Endothelial cell of umbilical vein (primary cell): ENCODE measurements around the gene ENGASE. TPM values are rescaled to one million over a fixed set of nuclear protein-coding genes. Genes with fewer than 3 reads are reported as not detected.

Experiments
- BruUV-seq: library from RNA; stranded (reverse); fragments of 400-500 nt; replicated peaks from 2 replicates; lab custom pipeline; 2021; lab: Mats Ljungman, UMichigan
- CTCF ChIA-PET: fragments of 300-600, 350-600 bp; sonication (Branson Sonifier 250); formaldehyde crosslinking; loops from one replicate; lab custom pipeline; 2021; ENCODE audit warnings: antibody characterized with exemption, inconsistent platforms; lab: Charles Lee
- POLR2A ChIA-PET: fragments of 300-600, 350-600 bp; sonication (Branson Sonifier 250); formaldehyde crosslinking; loops from one replicate; lab custom pipeline; 2021; ENCODE audit warnings: antibody characterized with exemption, inconsistent platforms; lab: Charles Lee
- DNase-seq: peaks from one replicate; pipeline ENCODE4 v3.0.0-alpha.2; 2011; ENCODE audit warnings: low read depth, low spot score
- FAIRE-seq: peaks from 2 replicates; lab custom pipeline; 2011; peaks lifted over from hg19 to GRCh38; lab: Jason Lieb, UNC
- H2AFZ ChIP-seq: 2 replicates; pipeline ENCODE4 v1.6.0; 2012; ENCODE audit warnings: low read depth, low read length, control low read depth, inconsistent platforms
- H3K27ac ChIP-seq: 2 replicates; pipeline ENCODE4 v1.5.1; 2011; ENCODE audit warnings: low read depth, mild to moderate bottlenecking, control low read depth, low read length, moderate library complexity; ENCODE audit not compliant: insufficient read depth
- H3K27me3 ChIP-seq, 2 experiments: 2 replicates each; pipeline versions ENCODE4 v1.6.0 to v1.6.1; 2011; ENCODE audit warnings: low read length in 2 of 2, mixed read lengths in 1 of 2; ENCODE audit not compliant: control insufficient read depth in 2 of 2, insufficient read depth in 2 of 2
- H3K36me3 ChIP-seq, 2 experiments: 2 replicates in 1 of 2; 3 replicates in 1 of 2; pipeline ENCODE4 v1.5.1; 2011; ENCODE audit warnings: low read length in 2 of 2, mild to moderate bottlenecking in 1 of 2, moderate library complexity in 1 of 2; ENCODE audit not compliant: control insufficient read depth in 2 of 2, insufficient read depth in 2 of 2; ENCODE audit errors: extremely low read depth in 1 of 2
- H3K4me1 ChIP-seq: 3 replicates; pipeline ENCODE4 v1.5.1; 2011; ENCODE audit warnings: mild to moderate bottlenecking, low read length; ENCODE audit not compliant: control insufficient read depth, insufficient read depth; ENCODE audit errors: extremely low read depth
- H3K4me2 ChIP-seq: 2 replicates; pipeline ENCODE4 v1.6.1; 2011; ENCODE audit warnings: low read length, control low read depth, mixed read lengths; ENCODE audit not compliant: insufficient read depth
- H3K4me3 ChIP-seq, 3 experiments: fragments of 200-600 bp in 1 of 3; sonication (generic), shearing (Covaris generic) in 1 of 3; replicated peaks in 1 of 3; 2 replicates each; pipeline ENCODE4 v1.5.1; 2011 to 2016; ENCODE audit warnings: control low read depth in 3 of 3, low read length in 3 of 3, mild to moderate bottlenecking in 2 of 3, inconsistent platforms in 1 of 3, low read depth in 1 of 3, moderate library complexity in 1 of 3; ENCODE audit not compliant: insufficient read depth in 1 of 3
- H3K79me2 ChIP-seq: 2 replicates; pipeline ENCODE4 v1.6.0; 2012; ENCODE audit warnings: low read length, inconsistent platforms; ENCODE audit not compliant: control insufficient read depth, insufficient read depth
- H3K9ac ChIP-seq: replicated peaks from 2 replicates; pipeline ENCODE3; 2011; ENCODE audit warnings: low read length, control low read depth; ENCODE audit not compliant: insufficient read depth; ENCODE audit errors: extremely low read depth
- H3K9me1 ChIP-seq: replicated peaks from 3 replicates; pipeline ENCODE4 v1.6.0; 2011; ENCODE audit warnings: mild to moderate bottlenecking, low read length; ENCODE audit not compliant: control insufficient read depth, insufficient read depth; ENCODE audit errors: extremely low read depth
- H3K9me3 ChIP-seq: replicated peaks from 2 replicates; pipeline ENCODE4 v1.5.1; 2012; ENCODE audit warnings: low read length, inconsistent platforms; ENCODE audit not compliant: control insufficient read depth, insufficient read depth
- H4K20me1 ChIP-seq: replicated peaks from 2 replicates; pipeline ENCODE3; 2011; ENCODE audit warnings: mild to moderate bottlenecking, low read length; ENCODE audit not compliant: control insufficient read depth, insufficient read depth; ENCODE audit errors: extremely low read depth
- EZH2 ChIP-seq: IDR thresholded peaks from 2 replicates; pipeline ENCODE4 v1.6.1; 2012; ENCODE audit warnings: borderline replicate concordance, low read depth, mild to moderate bottlenecking, moderate library complexity, low read length, inconsistent platforms; ENCODE audit not compliant: severe bottlenecking
- FOS ChIP-seq: IDR thresholded peaks from 2 replicates; pipeline ENCODE4 v1.6.1; 2011; ENCODE audit warnings: mild to moderate bottlenecking, low read length, moderate library complexity, borderline replicate concordance; ENCODE audit not compliant: insufficient read depth
- JUN ChIP-seq: IDR thresholded peaks from 2 replicates; pipeline ENCODE4 v1.6.1; 2011; ENCODE audit warnings: borderline replicate concordance, low read depth; ENCODE audit not compliant: insufficient read length, insufficient read depth
- MAX ChIP-seq: IDR thresholded peaks from 2 replicates; pipeline ENCODE4 v1.6.1; 2011; ENCODE audit not compliant: insufficient read depth, insufficient read length
- MYC ChIP-seq: IDR thresholded peaks from one replicate; pipeline ENCODE4 v1.6.1; 2011; ENCODE audit warnings: mild to moderate bottlenecking, low read depth, low read length
- POLR2A ChIP-seq: IDR thresholded peaks from 2 replicates; pipeline ENCODE4 v1.6.1; 2012; ENCODE audit warnings: low read depth, mild to moderate bottlenecking, control low read depth, low read length
- POLR2AphosphoS5 ChIP-seq: IDR thresholded peaks from 2 replicates; pipeline ENCODE4 v1.6.1; 2012; ENCODE audit warnings: low read depth, mild to moderate bottlenecking, control low read depth, low read length, moderate library complexity; ENCODE audit not compliant: insufficient read depth
- dilution Hi-C: fragments of 300-500 bp; cut with MboI; formaldehyde crosslinking; loops from one replicate; pipeline ENCODE4 v1.15.0; 2019; ENCODE audit warnings: low sequenced_read_pairs; ENCODE audit not compliant: extremely low pct_ligation_motif_present
- intact Hi-C: fragments of 100-400 bp; cut with micrococcal nuclease; formaldehyde crosslinking; loops from one replicate; pipeline ENCODE4 v1.10.0; 2022
- polyA plus RNA-seq, 4 experiments: library from polyadenylated mRNA; depleted of rRNA in 3 of 4; stranded (reverse) in 3 of 4; unstranded in 1 of 4; fragments of >200 nt; gene quantifications; 2 replicates each; pipeline versions ENCODE4 v1.2.1 to v1.2.3, GENCODE V29; 2011 to 2012; ENCODE audit warnings: missing spikeins in 1 of 4
- total RNA-seq: library from RNA; stranded (reverse); gene quantifications from 2 replicates; pipeline ENCODE4 v1.2.3, GENCODE V29; 2021
- TF ChIP-seq, protein P1 (sequence below), 2 donors: IDR thresholded peaks; 1 replicate in 1 of 2; 2 replicates in 1 of 2; pipeline ENCODE4 v1.5.1; 2011; ENCODE audit warnings: low read length in 2 of 2, mild to moderate bottlenecking in 2 of 2, moderate library complexity in 2 of 2, control low read depth in 1 of 2, inconsistent platforms in 1 of 2, low read depth in 1 of 2; ENCODE audit not compliant: insufficient read depth in 1 of 2; ENCODE audit errors: extremely low read depth in 1 of 2

ENGASE gene
- total and polyA plus RNA-seq, 2 donors (not counting 3 experiments of a cell fraction or from before 2014, with no cell fraction given) = 13.7 to 20.8 TPM

- no peak overlapping the region for H3K4me2 ChIP-seq
- H3K36me3 ChIP-seq = no peaks in the 10 kb centered on the region
- H2AFZ ChIP-seq = no peak overlapping the region
- H3K27me3 ChIP-seq = peaks cover 0 to 4% of the 10 kb centered on the region in 2 experiments
- H3K27ac ChIP-seq = no peak overlapping the region
- H3K9me3 ChIP-seq = no peaks in the 10 kb centered on the region
- H3K79me2 ChIP-seq = no peaks in the 10 kb centered on the region
- no peak overlapping the region for H3K4me3 ChIP-seq
- dilution Hi-C loops = no loop called here
- no peak for TF ChIP-seq MYC
- TF ChIP-seq FOS = no peak
- TF ChIP-seq, protein P1, sequence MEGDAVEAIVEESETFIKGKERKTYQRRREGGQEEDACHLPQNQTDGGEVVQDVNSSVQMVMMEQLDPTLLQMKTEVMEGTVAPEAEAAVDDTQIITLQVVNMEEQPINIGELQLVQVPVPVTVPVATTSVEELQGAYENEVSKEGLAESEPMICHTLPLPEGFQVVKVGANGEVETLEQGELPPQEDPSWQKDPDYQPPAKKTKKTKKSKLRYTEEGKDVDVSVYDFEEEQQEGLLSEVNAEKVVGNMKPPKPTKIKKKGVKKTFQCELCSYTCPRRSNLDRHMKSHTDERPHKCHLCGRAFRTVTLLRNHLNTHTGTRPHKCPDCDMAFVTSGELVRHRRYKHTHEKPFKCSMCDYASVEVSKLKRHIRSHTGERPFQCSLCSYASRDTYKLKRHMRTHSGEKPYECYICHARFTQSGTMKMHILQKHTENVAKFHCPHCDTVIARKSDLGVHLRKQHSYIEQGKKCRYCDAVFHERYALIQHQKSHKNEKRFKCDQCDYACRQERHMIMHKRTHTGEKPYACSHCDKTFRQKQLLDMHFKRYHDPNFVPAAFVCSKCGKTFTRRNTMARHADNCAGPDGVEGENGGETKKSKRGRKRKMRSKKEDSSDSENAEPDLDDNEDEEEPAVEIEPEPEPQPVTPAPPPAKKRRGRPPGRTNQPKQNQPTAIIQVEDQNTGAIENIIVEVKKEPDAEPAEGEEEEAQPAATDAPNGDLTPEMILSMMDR (IDR thresholded peaks at IDR 0.05; ENCODE audit: extremely low read depth in 1 of 2, insufficient read depth in 1 of 2, low read depth in 1 of 2, low read length in 2 of 2) = no peak
- no peak for TF ChIP-seq POLR2A
- no peak for TF ChIP-seq MAX
- no peak for TF ChIP-seq POLR2AphosphoS5
- TF ChIP-seq JUN = no peak
- TF ChIP-seq EZH2 = no peak
- intact Hi-C loops = no loop called here
- H3K4me1 ChIP-seq = peaks cover 5% of the 10 kb centered on the region
- no peaks in the 10 kb centered on the region for H4K20me1 ChIP-seq
- no peak for DNase-seq
- BruUV-seq = no TSS peak
- no peaks in the 10 kb centered on the region for H3K9me1 ChIP-seq
- POLR2A ChIA-PET = no interaction called here
- CTCF ChIA-PET = interaction anchor here (1.0 kb wide), 1 partner anchor 10 kb away, joined by 3 read pairs; no protein-coding TSS in a partner anchor
- no peak for FAIRE-seq
- H3K9ac ChIP-seq = no peak overlapping the region
Observed at GRCh38 chr17:79055197-79055596, 19.4 kb upstream of the ENGASE start.
